ENCODE measurements around the gene YWHAB.

GRCh38 chr20:44851545-44851944 is 34.0 kb upstream of the YWHAB start:
- TF ChIP-seq EZH2 (IDR thresholded peaks at IDR 0.05; ENCODE audit: low read length, unreplicated experiment) (no peak), CTCF (conservative IDR thresholded peaks at IDR 0.05; ENCODE audit: low read depth, low read length) (no peak)
